Astrocyte (in vitro differentiated cells and primary cell): ENCODE results near the gene PKP3. TPM values are rescaled to one million over a fixed set of nuclear protein-coding genes. Genes with fewer than 3 reads are reported as not detected.

ENCODE experiments used
- DNase-seq: peaks from one replicate; pipeline ENCODE4 v3.0.0-alpha.2; 2010; ENCODE audit warnings: low read depth
- FAIRE-seq: peaks from 2 replicates; lab custom pipeline; 2011; peaks lifted over from hg19 to GRCh38; lab: Jason Lieb, UNC
- H2AFZ ChIP-seq: 2 replicates; pipeline ENCODE4 v1.6.0; 2012; ENCODE audit warnings: low read depth, low read length, inconsistent platforms
- H3K27ac ChIP-seq: 2 replicates; pipeline ENCODE4 v1.5.1; 2011; ENCODE audit warnings: low read depth, low read length, inconsistent platforms
- H3K27me3 ChIP-seq: 2 replicates; pipeline ENCODE4 v1.6.0; 2011; ENCODE audit warnings: low read length, inconsistent platforms; ENCODE audit not compliant: insufficient read depth
- H3K36me3 ChIP-seq: 2 replicates; pipeline ENCODE4 v1.5.1; 2011; ENCODE audit warnings: low read length, inconsistent platforms; ENCODE audit not compliant: insufficient read depth
- H3K4me1 ChIP-seq: 2 replicates; pipeline ENCODE4 v1.5.1; 2011; ENCODE audit warnings: low read length, inconsistent platforms; ENCODE audit not compliant: insufficient read depth
- H3K4me2 ChIP-seq: 2 replicates; pipeline ENCODE4 v1.6.0; 2012; ENCODE audit warnings: low read length, inconsistent platforms
- H3K4me3 ChIP-seq: 2 replicates; pipeline ENCODE4 v1.5.1; 2011; ENCODE audit warnings: low read depth, mild to moderate bottlenecking, low read length, inconsistent platforms; ENCODE audit not compliant: insufficient read depth
- H3K79me2 ChIP-seq: 2 replicates; pipeline ENCODE4 v1.6.0; 2012; ENCODE audit warnings: mild to moderate bottlenecking, low read length, inconsistent platforms; ENCODE audit not compliant: insufficient read depth
- H3K9ac ChIP-seq: 2 replicates; pipeline ENCODE4 v1.6.0; 2012; ENCODE audit warnings: mild to moderate bottlenecking, low read length, inconsistent platforms
- H3K9me3 ChIP-seq: 2 replicates; pipeline ENCODE4 v1.5.1; 2012; ENCODE audit warnings: low read depth, mild to moderate bottlenecking, low read length, inconsistent platforms; ENCODE audit not compliant: insufficient read depth
- H4K20me1 ChIP-seq: 2 replicates; pipeline ENCODE4 v1.6.0; 2012; ENCODE audit warnings: low read length, inconsistent platforms; ENCODE audit not compliant: insufficient read depth
- H3K27ac Mint-ChIP-seq: one replicate; pipeline ENCODE4 v1.8.0; 2021; ENCODE audit warnings: mild to moderate bottlenecking, mixed read lengths; ENCODE audit not compliant: unreplicated experiment
- H3K27me3 Mint-ChIP-seq: one replicate; pipeline ENCODE4 v1.8.0; 2021; ENCODE audit warnings: low read depth, mixed read lengths; ENCODE audit not compliant: unreplicated experiment
- H3K36me3 Mint-ChIP-seq: one replicate; pipeline ENCODE4 v1.8.0; 2021; ENCODE audit warnings: low read depth, mixed read lengths; ENCODE audit not compliant: unreplicated experiment
- H3K4me1 Mint-ChIP-seq: one replicate; pipeline ENCODE4 v1.8.0; 2021; ENCODE audit warnings: low read depth, mixed read lengths; ENCODE audit not compliant: unreplicated experiment
- H3K4me3 Mint-ChIP-seq: one replicate; pipeline ENCODE4 v1.8.0; 2021; ENCODE audit warnings: mild to moderate bottlenecking, moderate library complexity, mixed read lengths; ENCODE audit not compliant: unreplicated experiment
- H3K9me3 Mint-ChIP-seq: one replicate; pipeline ENCODE4 v1.8.0; 2021; ENCODE audit warnings: mild to moderate bottlenecking, mixed read lengths; ENCODE audit not compliant: unreplicated experiment
- EZH2 ChIP-seq: IDR thresholded peaks from 2 replicates; pipeline ENCODE4 v1.6.1; 2012; ENCODE audit warnings: mild to moderate bottlenecking, low read length, inconsistent platforms; ENCODE audit not compliant: insufficient read depth
- total RNA-seq: library from RNA; stranded (reverse); gene quantifications from 2 replicates; pipeline ENCODE4 v1.2.1, GENCODE V29; 2021
- TF ChIP-seq, protein P1 (sequence below): IDR thresholded peaks from 2 replicates; pipeline ENCODE4 v1.5.1; 2011; ENCODE audit warnings: low read depth, mild to moderate bottlenecking, inconsistent platforms, low read length, moderate library complexity; ENCODE audit not compliant: insufficient read depth

The PKP3 gene
- total RNA-seq, 1 donor from 2014 or later: 2.1 TPM

- no peaks in the 10 kb centered on the region for H3K4me1 Mint-ChIP-seq
- no peak overlapping the region for H3K4me3 ChIP-seq
- no peak overlapping the region for H2AFZ ChIP-seq
- H3K4me3 Mint-ChIP-seq: no peak overlapping the region
- H3K4me2 ChIP-seq: no peak overlapping the region
- peaks cover 2% of the 10 kb centered on the region for H3K36me3 Mint-ChIP-seq
- H3K27me3 Mint-ChIP-seq: peaks cover 9% of the 10 kb centered on the region
- DNase-seq (no peak), FAIRE-seq (no peak)
- no peak overlapping the region for H3K9ac ChIP-seq
- H3K4me1 ChIP-seq: no peaks in the 10 kb centered on the region
- H4K20me1 ChIP-seq: no peaks in the 10 kb centered on the region
- no peaks in the 10 kb centered on the region for H3K36me3 ChIP-seq
- H3K9me3 ChIP-seq: no peaks in the 10 kb centered on the region
- H3K9me3 Mint-ChIP-seq: no peaks in the 10 kb centered on the region
- H3K27ac Mint-ChIP-seq: no peak overlapping the region
- H3K79me2 ChIP-seq: no peaks in the 10 kb centered on the region
- H3K27ac ChIP-seq: no peak overlapping the region
- TF ChIP-seq, protein P1, sequence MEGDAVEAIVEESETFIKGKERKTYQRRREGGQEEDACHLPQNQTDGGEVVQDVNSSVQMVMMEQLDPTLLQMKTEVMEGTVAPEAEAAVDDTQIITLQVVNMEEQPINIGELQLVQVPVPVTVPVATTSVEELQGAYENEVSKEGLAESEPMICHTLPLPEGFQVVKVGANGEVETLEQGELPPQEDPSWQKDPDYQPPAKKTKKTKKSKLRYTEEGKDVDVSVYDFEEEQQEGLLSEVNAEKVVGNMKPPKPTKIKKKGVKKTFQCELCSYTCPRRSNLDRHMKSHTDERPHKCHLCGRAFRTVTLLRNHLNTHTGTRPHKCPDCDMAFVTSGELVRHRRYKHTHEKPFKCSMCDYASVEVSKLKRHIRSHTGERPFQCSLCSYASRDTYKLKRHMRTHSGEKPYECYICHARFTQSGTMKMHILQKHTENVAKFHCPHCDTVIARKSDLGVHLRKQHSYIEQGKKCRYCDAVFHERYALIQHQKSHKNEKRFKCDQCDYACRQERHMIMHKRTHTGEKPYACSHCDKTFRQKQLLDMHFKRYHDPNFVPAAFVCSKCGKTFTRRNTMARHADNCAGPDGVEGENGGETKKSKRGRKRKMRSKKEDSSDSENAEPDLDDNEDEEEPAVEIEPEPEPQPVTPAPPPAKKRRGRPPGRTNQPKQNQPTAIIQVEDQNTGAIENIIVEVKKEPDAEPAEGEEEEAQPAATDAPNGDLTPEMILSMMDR: no peak
- H3K27me3 ChIP-seq: peaks cover 7% of the 10 kb centered on the region
Measured at GRCh38 chr11:429931-430456, 36.0 kb downstream of the PKP3 start.

DNA sequence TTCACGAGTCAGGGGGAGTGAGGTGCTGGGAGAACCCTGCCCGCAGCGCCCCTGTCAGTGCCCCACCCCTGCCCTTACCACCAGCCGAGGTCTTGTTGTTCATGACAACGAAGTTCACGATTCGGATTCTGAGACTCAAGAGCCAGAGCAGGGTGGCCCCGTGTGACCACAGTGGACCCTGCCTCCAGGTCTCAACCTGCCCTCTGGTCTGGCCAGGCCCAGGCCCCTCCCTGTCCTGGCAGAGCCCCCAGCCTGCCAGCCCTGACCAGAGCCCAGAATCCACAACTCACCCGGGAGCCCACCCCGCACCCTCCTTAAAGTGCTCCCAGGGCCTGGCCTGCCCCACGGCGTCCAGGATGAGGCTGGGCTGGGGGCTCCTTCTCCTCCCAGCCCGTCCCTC, 37.9 kb downstream of the PKP3 start:
- no peaks in the 10 kb centered on the region for H3K27me3 ChIP-seq
- TF ChIP-seq, protein P1: no peak
- no peak for TF ChIP-seq EZH2
- Mint-ChIP-seq H3K27me3 (peaks cover 6% of the 10 kb centered on the region), H3K9me3 (peaks cover 2% of the 10 kb centered on the region), H3K4me3 (no peak overlapping the region), H3K27ac (no peak overlapping the region), H3K36me3 (peaks cover 3% of the 10 kb centered on the region), H3K4me1 (no peaks in the 10 kb centered on the region)
- no peaks in the 10 kb centered on the region for H3K9me3 ChIP-seq
- no peak overlapping the region for H3K4me3 ChIP-seq
- H4K20me1 ChIP-seq: no peaks in the 10 kb centered on the region
- H3K4me1 ChIP-seq: no peaks in the 10 kb centered on the region
- DNase-seq (no peak), FAIRE-seq (no peak)
- H3K79me2 ChIP-seq: no peaks in the 10 kb centered on the region
- no peak overlapping the region for H2AFZ ChIP-seq
- no peaks in the 10 kb centered on the region for H3K36me3 ChIP-seq
- H3K9ac ChIP-seq: no peak overlapping the region
- H3K4me2 ChIP-seq: no peak overlapping the region
- no peak overlapping the region for H3K27ac ChIP-seq

DNA sequence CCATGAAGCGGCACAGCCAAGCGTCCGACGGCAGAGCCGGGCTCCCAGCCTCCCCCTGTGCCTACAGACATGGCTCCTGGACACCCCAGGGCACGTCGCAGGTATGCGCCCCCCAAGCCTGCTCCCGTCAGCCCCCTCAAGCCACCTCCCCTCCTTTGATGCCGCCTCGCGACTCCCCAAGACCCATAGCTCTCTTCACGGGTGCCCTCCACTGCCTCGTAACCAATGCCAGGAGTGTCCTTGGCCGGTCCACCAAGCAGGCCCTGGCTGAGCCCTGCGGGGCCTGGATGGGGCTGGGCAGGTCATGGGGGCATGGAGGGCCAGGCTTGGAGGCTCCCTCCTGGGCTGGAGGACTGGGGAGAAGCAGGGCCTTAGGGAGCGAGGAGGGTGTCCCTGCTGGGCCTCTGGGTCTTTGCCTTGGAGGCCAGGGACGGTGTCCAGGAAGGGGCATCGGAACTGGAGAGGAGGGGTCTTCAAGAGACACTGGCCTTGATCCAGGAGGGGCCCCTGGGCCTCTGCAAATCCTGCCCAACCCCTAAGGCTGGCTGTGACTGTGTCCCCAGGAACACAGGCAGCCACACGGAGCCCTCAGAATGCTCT, 38.6 kb downstream of the PKP3 start:
- FAIRE-seq: no peak
- H3K4me3 Mint-ChIP-seq: no peak overlapping the region
- H4K20me1 ChIP-seq: no peaks in the 10 kb centered on the region

More for the DNA sequence above, 38.6 kb downstream of the PKP3 start:
- no peaks in the 10 kb centered on the region for H3K4me1 ChIP-seq
- TF ChIP-seq, protein P1: no peak
- no peak for TF ChIP-seq EZH2
- Mint-ChIP-seq H3K9me3 (peaks cover 2% of the 10 kb centered on the region), H3K27ac (no peak overlapping the region), H3K27me3 (peaks cover 4% of the 10 kb centered on the region), H3K36me3 (peaks cover 6% of the 10 kb centered on the region), H3K4me1 (no peaks in the 10 kb centered on the region)
- H3K36me3 ChIP-seq: no peaks in the 10 kb centered on the region
- no peak for DNase-seq
- no peak overlapping the region for H2AFZ ChIP-seq
- no peaks in the 10 kb centered on the region for H3K79me2 ChIP-seq
- no peak overlapping the region for H3K4me2 ChIP-seq
- no peaks in the 10 kb centered on the region for H3K27me3 ChIP-seq
- H3K9ac ChIP-seq: no peak overlapping the region
- H3K27ac ChIP-seq: no peak overlapping the region
- H3K4me3 ChIP-seq: no peak overlapping the region
- peaks cover 4% of the 10 kb centered on the region for H3K9me3 ChIP-seq
